GM23338 (cell line): ENCODE measurements around the gene CST3. TPM values are rescaled to one million over a fixed set of nuclear protein-coding genes. Genes with fewer than 3 reads are reported as not detected.

Experiments
- ATAC-seq: fragments of 200-7000 bp; cut with Tn5 transposase; 3 replicates; pipeline ENCODE4 v1.9.1; 2020
- DNase-seq: peaks from one replicate; pipeline ENCODE4 v3.0.0-alpha.2; 2015; ENCODE audit warnings: low spot score
- H2AFZ ChIP-seq: fragments of 200-600 bp; sonication (generic); 2 replicates; pipeline ENCODE4 v1.8.0; 2016; ENCODE audit warnings: antibody characterized with exemption, mild to moderate bottlenecking, moderate library complexity
- H3F3A ChIP-seq: fragments of 200-600 bp; sonication (generic); replicated peaks from 2 replicates; pipeline ENCODE4 v1.8.0; 2017; ENCODE audit warnings: antibody characterized with exemption, mixed run types, low read depth
- H3K27ac ChIP-seq: fragments of 200-600 bp; sonication (generic); 2 replicates; pipeline ENCODE4 v1.6.1; 2016; ENCODE audit warnings: low read depth
- H3K27me3 ChIP-seq: fragments of 200-600 bp; sonication (generic); 2 replicates; pipeline ENCODE4 v1.8.0; 2016; ENCODE audit warnings: mild to moderate bottlenecking, mixed run types, moderate library complexity; ENCODE audit not compliant: insufficient read depth
- H3K36me3 ChIP-seq: fragments of 200-600 bp; sonication (generic); 2 replicates; pipeline ENCODE4 v1.8.0; 2016; ENCODE audit warnings: mild to moderate bottlenecking; ENCODE audit not compliant: insufficient read depth
- H3K4me1 ChIP-seq: fragments of 200-600 bp; sonication (generic); 2 replicates; pipeline ENCODE4 v1.8.0; 2016; ENCODE audit warnings: mild to moderate bottlenecking, moderate library complexity; ENCODE audit not compliant: insufficient read depth
- H3K4me2 ChIP-seq: fragments of 200-600 bp; sonication (generic); 2 replicates; pipeline ENCODE4 v1.7.1; 2017; ENCODE audit warnings: mixed run types
- H3K4me3 ChIP-seq: fragments of 200-600 bp; sonication (generic); 2 replicates; pipeline ENCODE4 v1.6.1; 2016; ENCODE audit warnings: mixed run types
- H3K79me2 ChIP-seq: fragments of 200-600 bp; sonication (generic); replicated peaks from 2 replicates; pipeline ENCODE4 v1.8.0; 2017; ENCODE audit warnings: mild to moderate bottlenecking; ENCODE audit not compliant: insufficient read depth
- H3K9me2 ChIP-seq: fragments of 200-600 bp; sonication (generic); 2 replicates; pipeline ENCODE4 v1.8.0; 2017; ENCODE audit not compliant: insufficient read depth
- H4K20me1 ChIP-seq: fragments of 200-600 bp; sonication (generic); replicated peaks from 2 replicates; pipeline ENCODE4 v1.8.0; 2017; ENCODE audit warnings: mild to moderate bottlenecking; ENCODE audit not compliant: insufficient read depth
- H3K27ac Mint-ChIP-seq: 2 replicates; pipeline ENCODE4 v1.8.0; 2020; ENCODE audit warnings: inconsistent platforms, mild to moderate bottlenecking, moderate library complexity, mixed read lengths
- H3K27me3 Mint-ChIP-seq: 3 replicates; pipeline ENCODE4 v1.8.0; 2022; ENCODE audit warnings: low read depth, mild to moderate bottlenecking, moderate library complexity, mixed read lengths, inconsistent platforms; ENCODE audit not compliant: insufficient read depth, poor library complexity
- H3K36me3 Mint-ChIP-seq: 3 replicates; pipeline ENCODE4 v1.8.0; 2021; ENCODE audit warnings: low read depth, mild to moderate bottlenecking, inconsistent platforms, moderate library complexity, mixed read lengths
- H3K4me1 Mint-ChIP-seq: 3 replicates; pipeline ENCODE4 v1.8.0; 2020; ENCODE audit warnings: mild to moderate bottlenecking, inconsistent platforms, mixed read lengths
- H3K4me3 Mint-ChIP-seq: 3 replicates; pipeline ENCODE4 v1.8.0; 2021; ENCODE audit warnings: moderate library complexity, mild to moderate bottlenecking, inconsistent platforms, mixed read lengths
- H3K9me3 Mint-ChIP-seq: 3 replicates; pipeline ENCODE4 v1.8.0; 2020; ENCODE audit warnings: moderate library complexity, mild to moderate bottlenecking, inconsistent platforms, mixed read lengths
- CREB1 ChIP-seq: fragments of 250-450 bp; sonication (Bioruptor Pico); IDR thresholded peaks from 2 replicates; pipeline ENCODE4 v1.5.0; 2020; ENCODE audit warnings: low read depth, mild to moderate bottlenecking, moderate library complexity
- CTCF ChIP-seq, 2 experiments: fragments of 200-600 bp in 1 of 2; sonication (generic) in 1 of 2; conservative IDR thresholded peaks; 2 replicates each; pipeline versions ENCODE4 v1.5.1 to v1.6.1; 2016 to 2017; ENCODE audit warnings: antibody characterized with exemption in 2 of 2, low read depth in 2 of 2, mild to moderate bottlenecking in 2 of 2, moderate library complexity in 1 of 2
- ETS1 ChIP-seq: IDR thresholded peaks from 2 replicates; pipeline ENCODE4 v1.6.1; 2016; ENCODE audit warnings: antibody characterized with exemption
- EZH2phosphoT487 ChIP-seq: fragments of 200-600 bp; sonication (generic); IDR thresholded peaks from one replicate; pipeline ENCODE4 v1.8.1; 2018; ENCODE audit warnings: antibody characterized with exemption; ENCODE audit not compliant: unreplicated experiment
- JUNB ChIP-seq: IDR thresholded peaks from one replicate; pipeline ENCODE4 v1.6.1; 2016; ENCODE audit warnings: antibody characterized with exemption; ENCODE audit not compliant: unreplicated experiment
- POLR2AphosphoS5 ChIP-seq: IDR thresholded peaks from 2 replicates; pipeline ENCODE4 v1.6.1; 2016; ENCODE audit warnings: antibody characterized with exemption, low read depth
- REST ChIP-seq: IDR thresholded peaks from one replicate; pipeline ENCODE4 v1.6.1; 2018; ENCODE audit warnings: antibody characterized with exemption; ENCODE audit not compliant: unreplicated experiment
- ZNF114 ChIP-seq: fragments of 250-450 bp; sonication (Bioruptor Pico); IDR thresholded peaks from 2 replicates; pipeline ENCODE4 v1.5.0; 2020; ENCODE audit warnings: mild to moderate bottlenecking, moderate library complexity
- ZNF462 ChIP-seq: fragments of 250-450 bp; sonication (Bioruptor Pico); IDR thresholded peaks from 2 replicates; pipeline ENCODE4 v1.5.0; 2020; ENCODE audit warnings: mild to moderate bottlenecking, moderate library complexity
- polyA plus RNA-seq: library from polyadenylated mRNA; unstranded; fragments of >200 nt; fragmentation: Nextera tagmentation; extraction: Ambion mirVana; gene quantifications from 2 replicates; pipeline ENCODE4 v1.2.1, GENCODE V29; 2016
- total RNA-seq: library from RNA; depleted of rRNA; stranded (reverse); fragments of >200 nt; shearing (Covaris generic); gene quantifications from 2 replicates; pipeline ENCODE4 v1.2.3, GENCODE V29; 2014

CST3 gene
- total and polyA plus RNA-seq, 2 experiments from 2014 or later = 51.8 to 71.5 TPM

GRCh38 chr20:23680146-23680545 lies 42.4 kb upstream of the CST3 start (continued):
- TF ChIP-seq ETS1 (no peak), POLR2AphosphoS5 (no peak), ZNF114 (CRISPR knock-in tag) (no peak), EZH2phosphoT487 (no peak)

GRCh38 chr20:23679133-23680092 lies 41.7 kb upstream of the CST3 start:
- Histone ChIP-seq H3K9me2 (no peaks in the 10 kb centered on the region), H3K36me3 (no peaks in the 10 kb centered on the region), H2AFZ (no peak overlapping the region), H3F3A (no peaks in the 10 kb centered on the region), H3K4me3 (no peak overlapping the region), H3K4me2 (no peak overlapping the region), H3K4me1 (no peaks in the 10 kb centered on the region), H3K79me2 (no peaks in the 10 kb centered on the region), H3K27me3 (no peaks in the 10 kb centered on the region), H3K27ac (no peak overlapping the region), H4K20me1 (no peaks in the 10 kb centered on the region)
- ATAC-seq (no peak), DNase-seq (no peak)
- Mint-ChIP-seq H3K4me3 (no peak overlapping the region), H3K4me1 (no peaks in the 10 kb centered on the region), H3K27ac (no peak overlapping the region), H3K9me3 (no peaks in the 10 kb centered on the region), H3K36me3 (no peaks in the 10 kb centered on the region), H3K27me3 (no peaks in the 10 kb centered on the region)
- TF ChIP-seq ZNF114 (CRISPR knock-in tag) = no peak
- TF ChIP-seq ZNF462 (CRISPR knock-in tag) = no peak
- TF ChIP-seq REST = no peak
- TF ChIP-seq CTCF (conservative IDR thresholded peaks at IDR 0.05; ENCODE audit: low read depth in 2 of 2) = no peak
- TF ChIP-seq JUNB = no peak
- TF ChIP-seq CREB1 (CRISPR knock-in tag) = no peak
